GM12865 (cell line): ENCODE data around the gene SLC12A7.

Experiments used
- DNase-seq: peaks from one replicate; pipeline ENCODE4 v3.0.0; 2010; ENCODE audit warnings: low read depth
- H3K4me3 ChIP-seq: 2 replicates; pipeline ENCODE4 v1.5.1; 2011; ENCODE audit warnings: mild to moderate bottlenecking, low read depth, low read length, control low read depth
- CTCF ChIP-seq: IDR thresholded peaks from 2 replicates; pipeline ENCODE4 v1.5.1; 2011; ENCODE audit warnings: low read length, control low read depth, low read depth, inconsistent platforms; ENCODE audit not compliant: insufficient read depth; ENCODE audit errors: missing control alignments

SLC12A7 gene

GRCh38 chr5:1054018-1054798 is 57.7 kb downstream of the SLC12A7 start:
- no peak for TF ChIP-seq CTCF
- no peak for DNase-seq
- no peak overlapping the region for H3K4me3 ChIP-seq

DNA sequence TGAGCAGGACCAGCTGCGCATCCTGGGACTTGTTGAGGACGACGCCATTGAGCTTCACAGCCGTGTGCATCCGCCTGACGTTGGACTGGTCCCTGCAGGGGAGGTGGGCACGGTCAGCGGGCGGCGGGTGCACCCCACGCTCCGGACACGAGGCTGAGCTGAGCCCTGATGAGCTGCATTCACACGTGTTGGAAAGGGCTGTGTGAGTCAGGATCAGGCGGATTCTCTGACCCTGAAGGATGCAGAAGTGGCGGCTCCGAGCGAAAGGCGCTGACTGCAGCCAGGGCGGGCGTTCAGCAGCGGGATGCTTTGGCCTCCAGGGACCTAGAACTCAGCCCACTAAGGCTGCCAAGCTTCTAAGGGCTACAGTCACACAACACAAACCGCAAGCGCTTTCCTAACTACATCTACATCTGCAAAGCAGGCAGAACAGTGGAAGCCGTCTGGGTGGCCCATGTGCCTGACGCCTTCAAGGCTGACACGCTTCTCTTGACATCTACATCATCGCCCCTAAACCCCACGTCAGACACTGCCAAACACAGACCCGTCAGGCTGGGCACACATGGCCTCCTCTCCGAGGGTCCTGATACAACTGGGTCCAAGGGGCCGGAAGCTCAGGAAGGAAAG is 58.4 kb downstream of the SLC12A7 start:
- no peak for TF ChIP-seq CTCF
- DNase-seq = no peak
- H3K4me3 ChIP-seq = no peak overlapping the region

GRCh38 chr5:1052641-1053390 is 59.0 kb downstream of the SLC12A7 start:
- TF ChIP-seq CTCF = no peak
- no peak for DNase-seq
- H3K4me3 ChIP-seq = no peak overlapping the region

DNA sequence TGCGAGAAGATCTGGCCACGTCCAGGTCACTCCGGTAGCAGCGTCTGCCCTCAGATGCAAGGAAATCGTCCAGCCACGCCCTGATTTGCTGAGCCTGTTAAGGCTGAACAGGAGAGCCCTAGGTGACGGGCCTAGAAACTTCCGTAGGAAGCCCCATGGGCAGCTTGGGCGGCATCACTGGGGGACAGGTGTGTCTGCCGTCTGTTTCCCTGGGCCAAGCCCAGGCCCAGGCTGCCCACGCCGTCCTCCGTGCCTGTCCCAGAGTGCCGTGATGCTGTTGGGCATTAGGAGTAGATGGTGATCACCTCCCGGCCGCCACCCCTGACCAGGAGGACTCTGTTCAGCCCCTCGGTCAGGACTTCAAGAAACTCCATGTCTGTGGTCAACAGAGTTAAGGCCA is 59.8 kb downstream of the SLC12A7 start:
- DNase-seq = no peak
- TF ChIP-seq CTCF = no peak

GRCh38 chr5:1051366-1051720 is 60.5 kb downstream of the SLC12A7 start:
- no peak overlapping the region for H3K4me3 ChIP-seq
- no peak for DNase-seq
- no peak for TF ChIP-seq CTCF

More for the DNA sequence above, 59.8 kb downstream of the SLC12A7 start:
- H3K4me3 ChIP-seq = no peak overlapping the region

GRCh38 chr5:1050423-1051365 is 61.2 kb downstream of the SLC12A7 start:
- TF ChIP-seq CTCF = no peak
- no peak overlapping the region for H3K4me3 ChIP-seq
- DNase-seq = no peak
